HepG2 (cell line): Measurements from ENCODE around the gene STX5. TPM values are rescaled to one million over a fixed set of nuclear protein-coding genes. Genes with fewer than 3 reads are reported as not detected.

Source experiments
- CBX5 ChIP-seq: sonication (generic); formaldehyde crosslinking; IDR thresholded peaks from 2 replicates; pipeline ENCODE4 v1.4.0; 2020; ENCODE audit warnings: missing genetic modification reagents, borderline replicate concordance
- JARID2 ChIP-seq: sonication (generic); formaldehyde crosslinking; IDR thresholded peaks from 2 replicates; pipeline ENCODE4 v1.8.1; 2023; ENCODE audit warnings: missing genetic modification reagents, inconsistent platforms; ENCODE audit not compliant: insufficient replicate concordance
- NR2F1 ChIP-seq, 2 experiments: fragments of 450-650 bp in 1 of 2; formaldehyde crosslinking in 1 of 2; IDR thresholded peaks; 2 replicates each; pipeline versions ENCODE4 v1.5.0 to v1.6.1; 2016 to 2020; ENCODE audit warnings: mild to moderate bottlenecking in 1 of 2, missing compliant biosample characterization in 1 of 2, missing genetic modification reagents in 1 of 2, moderate library complexity in 1 of 2
- PCBP1 ChIP-seq: fragments of 200-400 bp; formaldehyde crosslinking; IDR thresholded peaks from 2 replicates; pipeline ENCODE4 v1.6.1; 2017; ENCODE audit warnings: mild to moderate bottlenecking, low read depth, low read length, borderline replicate concordance
- STAG1 ChIP-seq: sonication (generic); formaldehyde crosslinking; IDR thresholded peaks from 2 replicates; pipeline ENCODE4 v1.4.0; 2020; ENCODE audit warnings: missing genetic modification reagents
- TARDBP ChIP-seq: sonication (generic); formaldehyde crosslinking; IDR thresholded peaks from 2 replicates; pipeline ENCODE4 v1.8.0; 2022; ENCODE audit warnings: mild to moderate bottlenecking, missing genetic modification reagents
- ZBTB46 ChIP-seq: sonication (generic); formaldehyde crosslinking; IDR thresholded peaks from 2 replicates; pipeline ENCODE4 v1.4.0; 2020; ENCODE audit warnings: mild to moderate bottlenecking, missing genetic modification reagents, borderline replicate concordance
- polyA plus RNA-seq, 8 experiments: library from polyadenylated mRNA; depleted of rRNA in 3 of 8; stranded (reverse) in 7 of 8; unstranded in 1 of 8; fragments of >200 nt; fragmentation: Illumina TruSeq in 4 of 8; extraction: Trizol in 4 of 8; gene quantifications; 2 replicates each; pipeline versions ENCODE4 v1.2.1 to v1.2.3, GENCODE V29; 2011 to 2016; ENCODE audit warnings: low read depth in 4 of 8, missing spikeins in 1 of 8, mixed read lengths in 1 of 8; ENCODE audit not compliant: insufficient read depth in 1 of 8
- total RNA-seq, 5 experiments: library from RNA; depleted of rRNA; stranded (reverse); fragments of >200 nt; fragmentation: Illumina TruSeq; extraction: Trizol; gene quantifications; 2 replicates each; pipeline ENCODE4 v1.2.3, GENCODE V29; 2016; ENCODE audit warnings: low read depth in 1 of 5
- TF ChIP-seq, protein P1 (sequence below), 2 experiments: fragments of 450-650 bp in 1 of 2; sonication (generic) in 1 of 2; formaldehyde crosslinking in 1 of 2; IDR thresholded peaks; 2 replicates each; pipeline versions ENCODE4 v1.6.1 to v1.8.0; 2016 to 2022; ENCODE audit warnings: antibody characterized with exemption in 1 of 2, mild to moderate bottlenecking in 1 of 2, missing genetic modification reagents in 1 of 2
- TF ChIP-seq, protein P2 (sequence below): sonication (generic); formaldehyde crosslinking; IDR thresholded peaks from 2 replicates; pipeline ENCODE4 v1.4.0; 2020; ENCODE audit warnings: missing genetic modification reagents

Gene STX5
- total and polyA plus RNA-seq, 2 of the 13 experiments (the other 11 are each of a cell fraction or from before 2014, with no cell fraction given) = 26.9 to 30.0 TPM

- TF ChIP-seq, protein P1, sequence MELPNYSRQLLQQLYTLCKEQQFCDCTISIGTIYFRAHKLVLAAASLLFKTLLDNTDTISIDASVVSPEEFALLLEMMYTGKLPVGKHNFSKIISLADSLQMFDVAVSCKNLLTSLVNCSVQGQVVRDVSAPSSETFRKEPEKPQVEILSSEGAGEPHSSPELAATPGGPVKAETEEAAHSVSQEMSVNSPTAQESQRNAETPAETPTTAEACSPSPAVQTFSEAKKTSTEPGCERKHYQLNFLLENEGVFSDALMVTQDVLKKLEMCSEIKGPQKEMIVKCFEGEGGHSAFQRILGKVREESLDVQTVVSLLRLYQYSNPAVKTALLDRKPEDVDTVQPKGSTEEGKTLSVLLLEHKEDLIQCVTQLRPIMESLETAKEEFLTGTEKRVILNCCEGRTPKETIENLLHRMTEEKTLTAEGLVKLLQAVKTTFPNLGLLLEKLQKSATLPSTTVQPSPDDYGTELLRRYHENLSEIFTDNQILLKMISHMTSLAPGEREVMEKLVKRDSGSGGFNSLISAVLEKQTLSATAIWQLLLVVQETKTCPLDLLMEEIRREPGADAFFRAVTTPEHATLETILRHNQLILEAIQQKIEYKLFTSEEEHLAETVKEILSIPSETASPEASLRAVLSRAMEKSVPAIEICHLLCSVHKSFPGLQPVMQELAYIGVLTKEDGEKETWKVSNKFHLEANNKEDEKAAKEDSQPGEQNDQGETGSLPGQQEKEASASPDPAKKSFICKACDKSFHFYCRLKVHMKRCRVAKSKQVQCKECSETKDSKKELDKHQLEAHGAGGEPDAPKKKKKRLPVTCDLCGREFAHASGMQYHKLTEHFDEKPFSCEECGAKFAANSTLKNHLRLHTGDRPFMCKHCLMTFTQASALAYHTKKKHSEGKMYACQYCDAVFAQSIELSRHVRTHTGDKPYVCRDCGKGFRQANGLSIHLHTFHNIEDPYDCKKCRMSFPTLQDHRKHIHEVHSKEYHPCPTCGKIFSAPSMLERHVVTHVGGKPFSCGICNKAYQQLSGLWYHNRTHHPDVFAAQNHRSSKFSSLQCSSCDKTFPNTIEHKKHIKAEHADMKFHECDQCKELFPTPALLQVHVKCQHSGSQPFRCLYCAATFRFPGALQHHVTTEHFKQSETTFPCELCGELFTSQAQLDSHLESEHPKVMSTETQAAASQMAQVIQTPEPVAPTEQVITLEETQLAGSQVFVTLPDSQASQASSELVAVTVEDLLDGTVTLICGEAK (IDR thresholded peaks at IDR 0.05) = 0 out of 2 replicates have a peak, but pooled peaks have one; percentile 22
- TF ChIP-seq, protein P1 (CRISPR knock-in tag; IDR thresholded peaks at IDR 0.05) = no peak; the same call in 1 of the 2 replicates
- TF ChIP-seq PCBP1 (no peak), CBX5 (CRISPR knock-in tag) (no peak; the same call in 1 of the 2 replicates), ZBTB46 (CRISPR knock-in tag) (no peak), JARID2 (no peak), STAG1 (no peak), NR2F1 (CRISPR knock-in tag; IDR thresholded peaks at IDR 0.05) (no peak), TARDBP (no peak; the same call in 1 of the 2 replicates)
- TF ChIP-seq, protein P2, sequence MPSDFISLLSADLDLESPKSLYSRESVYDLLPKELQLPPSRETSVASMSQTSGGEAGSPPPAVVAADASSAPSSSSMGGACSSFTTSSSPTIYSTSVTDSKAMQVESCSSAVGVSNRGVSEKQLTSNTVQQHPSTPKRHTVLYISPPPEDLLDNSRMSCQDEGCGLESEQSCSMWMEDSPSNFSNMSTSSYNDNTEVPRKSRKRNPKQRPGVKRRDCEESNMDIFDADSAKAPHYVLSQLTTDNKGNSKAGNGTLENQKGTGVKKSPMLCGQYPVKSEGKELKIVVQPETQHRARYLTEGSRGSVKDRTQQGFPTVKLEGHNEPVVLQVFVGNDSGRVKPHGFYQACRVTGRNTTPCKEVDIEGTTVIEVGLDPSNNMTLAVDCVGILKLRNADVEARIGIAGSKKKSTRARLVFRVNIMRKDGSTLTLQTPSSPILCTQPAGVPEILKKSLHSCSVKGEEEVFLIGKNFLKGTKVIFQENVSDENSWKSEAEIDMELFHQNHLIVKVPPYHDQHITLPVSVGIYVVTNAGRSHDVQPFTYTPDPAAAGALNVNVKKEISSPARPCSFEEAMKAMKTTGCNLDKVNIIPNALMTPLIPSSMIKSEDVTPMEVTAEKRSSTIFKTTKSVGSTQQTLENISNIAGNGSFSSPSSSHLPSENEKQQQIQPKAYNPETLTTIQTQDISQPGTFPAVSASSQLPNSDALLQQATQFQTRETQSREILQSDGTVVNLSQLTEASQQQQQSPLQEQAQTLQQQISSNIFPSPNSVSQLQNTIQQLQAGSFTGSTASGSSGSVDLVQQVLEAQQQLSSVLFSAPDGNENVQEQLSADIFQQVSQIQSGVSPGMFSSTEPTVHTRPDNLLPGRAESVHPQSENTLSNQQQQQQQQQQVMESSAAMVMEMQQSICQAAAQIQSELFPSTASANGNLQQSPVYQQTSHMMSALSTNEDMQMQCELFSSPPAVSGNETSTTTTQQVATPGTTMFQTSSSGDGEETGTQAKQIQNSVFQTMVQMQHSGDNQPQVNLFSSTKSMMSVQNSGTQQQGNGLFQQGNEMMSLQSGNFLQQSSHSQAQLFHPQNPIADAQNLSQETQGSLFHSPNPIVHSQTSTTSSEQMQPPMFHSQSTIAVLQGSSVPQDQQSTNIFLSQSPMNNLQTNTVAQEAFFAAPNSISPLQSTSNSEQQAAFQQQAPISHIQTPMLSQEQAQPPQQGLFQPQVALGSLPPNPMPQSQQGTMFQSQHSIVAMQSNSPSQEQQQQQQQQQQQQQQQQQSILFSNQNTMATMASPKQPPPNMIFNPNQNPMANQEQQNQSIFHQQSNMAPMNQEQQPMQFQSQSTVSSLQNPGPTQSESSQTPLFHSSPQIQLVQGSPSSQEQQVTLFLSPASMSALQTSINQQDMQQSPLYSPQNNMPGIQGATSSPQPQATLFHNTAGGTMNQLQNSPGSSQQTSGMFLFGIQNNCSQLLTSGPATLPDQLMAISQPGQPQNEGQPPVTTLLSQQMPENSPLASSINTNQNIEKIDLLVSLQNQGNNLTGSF (CRISPR knock-in tag) = no peak
These were observed at the start of gene STX5 (continued) for GRCh38 chr11:62831520-62832335.
